GM23248 (cell line): Measurements from ENCODE around the gene AGAP2. TPM values are rescaled to one million over a fixed set of nuclear protein-coding genes. Genes with fewer than 3 reads are reported as not detected.

Source experiments
- DNase-seq: peaks from one replicate; pipeline ENCODE4 v3.0.0-alpha.2; 2015
- H2AFZ ChIP-seq: fragments of 200-600 bp; sonication (generic); 2 replicates; pipeline ENCODE4 v1.6.1; 2016; ENCODE audit warnings: antibody characterized with exemption
- H3F3A ChIP-seq: fragments of 200-600 bp; sonication (generic); 2 replicates; pipeline ENCODE4 v1.6.1; 2016; ENCODE audit warnings: mild to moderate bottlenecking, antibody characterized with exemption, mixed run types; ENCODE audit not compliant: insufficient read depth
- H3K27ac ChIP-seq: fragments of 200-600 bp; sonication (generic); 2 replicates; pipeline ENCODE4 v1.5.1; 2016; ENCODE audit warnings: mild to moderate bottlenecking
- H3K27me3 ChIP-seq: fragments of 200-600 bp; sonication (generic); replicated peaks from 2 replicates; pipeline ENCODE4 v1.6.1; 2016; ENCODE audit warnings: mild to moderate bottlenecking; ENCODE audit not compliant: insufficient read depth
- H3K36me3 ChIP-seq: fragments of 200-600 bp; sonication (generic); 2 replicates; pipeline ENCODE4 v1.6.1; 2016; ENCODE audit warnings: low read depth, mild to moderate bottlenecking
- H3K4me1 ChIP-seq: fragments of 200-600 bp; sonication (generic); 2 replicates; pipeline ENCODE4 v1.6.1; 2016; ENCODE audit warnings: mild to moderate bottlenecking; ENCODE audit not compliant: insufficient read depth
- H3K4me2 ChIP-seq: fragments of 200-600 bp; sonication (generic); one replicate; pipeline ENCODE4 v1.6.1; 2016; ENCODE audit warnings: mild to moderate bottlenecking; ENCODE audit not compliant: unreplicated experiment
- H3K4me3 ChIP-seq: fragments of 200-600 bp; sonication (generic); 2 replicates; pipeline ENCODE4 v1.5.1; 2016; ENCODE audit warnings: mild to moderate bottlenecking
- H3K79me2 ChIP-seq: fragments of 200-600 bp; sonication (generic); 2 replicates; pipeline ENCODE4 v1.6.1; 2016; ENCODE audit warnings: mild to moderate bottlenecking; ENCODE audit not compliant: insufficient read depth
- H3K9ac ChIP-seq: fragments of 200-600 bp; sonication (generic); 2 replicates; pipeline ENCODE4 v1.6.1; 2016; ENCODE audit warnings: mild to moderate bottlenecking
- H3K9me2 ChIP-seq: fragments of 200-600 bp; sonication (generic); 2 replicates; pipeline ENCODE4 v1.6.1; 2016; ENCODE audit warnings: mixed run types, mild to moderate bottlenecking, moderate library complexity; ENCODE audit not compliant: insufficient read depth
- H3K9me3 ChIP-seq: fragments of 200-600 bp; sonication (generic); one replicate; pipeline ENCODE4 v1.6.1; 2017; ENCODE audit warnings: low read depth
- H4K20me1 ChIP-seq: fragments of 200-600 bp; sonication (generic); 2 replicates; pipeline ENCODE4 v1.6.0; 2016; ENCODE audit not compliant: insufficient read depth
- EZH2 ChIP-seq: fragments of 200-600 bp; sonication (generic); IDR thresholded peaks from 2 replicates; pipeline ENCODE4 v1.6.1; 2018; ENCODE audit warnings: antibody characterized with exemption, mild to moderate bottlenecking; ENCODE audit not compliant: insufficient read depth, poor library complexity, severe bottlenecking
- EZH2phosphoT487 ChIP-seq: fragments of 200-600 bp; sonication (generic); IDR thresholded peaks from 2 replicates; pipeline ENCODE4 v1.6.1; 2018; ENCODE audit warnings: antibody characterized with exemption, moderate library complexity, mild to moderate bottlenecking, low read depth; ENCODE audit not compliant: insufficient read depth
- WGBS, 2 experiments: methylation state at CpG; one replicate each; pipeline ENCODE4 v1.1.6; 2015 to 2017; ENCODE audit warnings: low lambda C conversion rate in 2 of 2, low coverage in 1 of 2; ENCODE audit errors: missing lambda C conversion rate in 2 of 2; 5-methylcytosine and 5-hydroxymethylcytosine counted together
- in situ Hi-C: fragments of 300-500 bp; cut with MboI; formaldehyde crosslinking; loops from 2 replicates; pipeline ENCODE4 v1.15.0; 2020
- polyA plus RNA-seq: library from polyadenylated mRNA; unstranded; fragments of >200 nt; fragmentation: Nextera tagmentation; extraction: Ambion mirVana; gene quantifications from 2 replicates; pipeline ENCODE4 v1.2.1, GENCODE V29; 2016
- total RNA-seq: library from RNA; depleted of rRNA; stranded (reverse); fragments of >200 nt; shearing (Covaris generic); gene quantifications from 2 replicates; pipeline ENCODE4 v1.2.3, GENCODE V29; 2014

The AGAP2 gene
- total and polyA plus RNA-seq, 2 experiments from 2014 or later: not detected

DNA sequence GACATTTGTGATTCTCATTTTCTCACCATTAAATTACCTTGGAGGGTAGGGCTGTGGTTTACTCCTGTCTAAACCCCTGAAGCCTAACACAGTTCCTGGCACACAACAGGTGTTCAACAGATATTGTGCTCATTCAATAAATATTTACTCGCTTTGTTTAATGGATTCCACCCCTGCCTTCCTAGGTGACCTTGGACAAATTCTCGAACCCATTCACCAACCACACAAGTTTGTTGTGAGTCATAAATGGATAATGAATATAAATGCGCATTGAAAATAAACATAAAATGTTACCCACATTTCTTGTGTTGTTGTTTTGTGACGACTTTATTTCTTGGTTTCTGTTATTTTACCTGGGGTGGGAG is 43.7 kb upstream of the AGAP2 start:
- no peaks in the 10 kb centered on the region for H3K9me3 ChIP-seq
- in situ Hi-C loops: no loop called here
- no peaks in the 10 kb centered on the region for H3K27me3 ChIP-seq
- H3K79me2 ChIP-seq: peaks cover 42% of the 10 kb centered on the region
- no peaks in the 10 kb centered on the region for H4K20me1 ChIP-seq
- H3K4me2 ChIP-seq: no peak overlapping the region
- peaks cover 17% of the 10 kb centered on the region for H3F3A ChIP-seq
- H3K27ac ChIP-seq: no peak overlapping the region
- no peak overlapping the region for H3K9ac ChIP-seq
- TF ChIP-seq EZH2: no peak
- TF ChIP-seq EZH2phosphoT487: no peak
- H3K9me2 ChIP-seq: no peaks in the 10 kb centered on the region
- H3K4me1 ChIP-seq: peaks cover 3% of the 10 kb centered on the region; the same call in 1 of the 2 replicates
- peaks cover 23% of the 10 kb centered on the region for H3K36me3 ChIP-seq
- H2AFZ ChIP-seq: peak overlapping the region; percentile 83; the same call in 1 of the 2 replicates
- H3K4me3 ChIP-seq: peak overlapping the region; percentile 98
- no peak for DNase-seq
- WGBS, 2 experiments: 3 to 7% methylated on average over 4 of the region's 4 CpGs

DNA sequence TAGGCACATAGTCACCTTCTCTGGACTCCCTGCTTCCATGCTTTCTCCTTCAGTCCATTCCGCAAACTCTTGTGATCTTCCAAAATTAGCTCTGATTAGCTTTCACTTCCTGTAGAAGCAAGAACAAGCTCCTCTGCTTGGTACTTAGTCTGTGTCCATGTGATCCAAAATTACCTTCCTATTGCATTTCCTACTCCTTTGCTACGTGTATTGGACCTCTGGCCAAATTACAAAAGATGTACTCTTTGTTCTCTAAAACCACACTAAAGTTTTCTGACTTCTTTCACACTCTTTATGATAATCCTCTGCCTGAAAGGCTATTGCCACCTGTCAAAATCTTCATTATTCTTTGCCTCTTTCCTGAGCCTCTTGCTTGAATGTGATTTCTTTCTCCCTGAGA is 43.3 kb upstream of the AGAP2 start:
- Histone ChIP-seq H3K36me3 (peaks cover 18% of the 10 kb centered on the region), H3K79me2 (peaks cover 40% of the 10 kb centered on the region), H3K27me3 (no peaks in the 10 kb centered on the region), H3K4me2 (no peak overlapping the region), H3K27ac (no peak overlapping the region), H3K4me1 (peaks cover 3% of the 10 kb centered on the region; the same call in 1 of the 2 replicates), H3K9me2 (no peaks in the 10 kb centered on the region), H3F3A (peaks cover 17% of the 10 kb centered on the region), H3K9ac (no peak overlapping the region), H3K4me3 (no peak overlapping the region), H2AFZ (no peak overlapping the region), H4K20me1 (no peaks in the 10 kb centered on the region), H3K9me3 (no peaks in the 10 kb centered on the region)
- in situ Hi-C loops: no loop called here
- TF ChIP-seq EZH2phosphoT487 (no peak), EZH2 (no peak)
- DNase-seq: no peak
- WGBS, 2 experiments: 55 to 63% methylated on average over 2 of the region's 2 CpGs

DNA sequence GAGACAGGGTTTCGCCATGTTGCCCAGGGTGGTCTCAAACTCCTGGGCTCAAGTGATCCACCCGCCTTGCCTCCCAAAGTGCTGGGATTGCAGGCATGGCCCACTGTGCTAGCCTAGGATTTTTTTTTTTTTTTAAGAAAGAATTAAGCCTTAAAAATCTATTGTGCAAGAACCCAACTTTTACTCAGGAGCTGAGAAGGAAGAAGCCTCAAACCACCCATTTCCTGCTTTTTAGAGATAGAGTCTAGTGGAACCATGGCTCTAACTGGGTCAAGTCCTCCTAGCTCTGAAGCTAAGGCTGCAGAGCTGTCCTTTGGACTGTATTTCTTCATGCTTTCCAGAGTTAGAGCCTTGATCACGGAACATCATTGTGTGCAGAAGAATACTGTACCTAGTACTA is 42.7 kb upstream of the AGAP2 start:
- Histone ChIP-seq H3K9me3 (no peaks in the 10 kb centered on the region), H4K20me1 (no peaks in the 10 kb centered on the region), H2AFZ (no peak overlapping the region), H3K4me2 (no peak overlapping the region), H3K79me2 (peaks cover 35% of the 10 kb centered on the region), H3F3A (peaks cover 17% of the 10 kb centered on the region), H3K27me3 (no peaks in the 10 kb centered on the region), H3K4me3 (no peak overlapping the region), H3K9ac (no peak overlapping the region), H3K27ac (no peak overlapping the region), H3K9me2 (no peaks in the 10 kb centered on the region), H3K36me3 (peaks cover 13% of the 10 kb centered on the region), H3K4me1 (peaks cover 3% of the 10 kb centered on the region; the same call in 1 of the 2 replicates)
- WGBS, 2 experiments: 79 to 83% methylated on average over 3 of the region's 3 CpGs
- in situ Hi-C loops: no loop called here
- no peak for TF ChIP-seq EZH2phosphoT487
- no peak for TF ChIP-seq EZH2
- DNase-seq: no peak

DNA sequence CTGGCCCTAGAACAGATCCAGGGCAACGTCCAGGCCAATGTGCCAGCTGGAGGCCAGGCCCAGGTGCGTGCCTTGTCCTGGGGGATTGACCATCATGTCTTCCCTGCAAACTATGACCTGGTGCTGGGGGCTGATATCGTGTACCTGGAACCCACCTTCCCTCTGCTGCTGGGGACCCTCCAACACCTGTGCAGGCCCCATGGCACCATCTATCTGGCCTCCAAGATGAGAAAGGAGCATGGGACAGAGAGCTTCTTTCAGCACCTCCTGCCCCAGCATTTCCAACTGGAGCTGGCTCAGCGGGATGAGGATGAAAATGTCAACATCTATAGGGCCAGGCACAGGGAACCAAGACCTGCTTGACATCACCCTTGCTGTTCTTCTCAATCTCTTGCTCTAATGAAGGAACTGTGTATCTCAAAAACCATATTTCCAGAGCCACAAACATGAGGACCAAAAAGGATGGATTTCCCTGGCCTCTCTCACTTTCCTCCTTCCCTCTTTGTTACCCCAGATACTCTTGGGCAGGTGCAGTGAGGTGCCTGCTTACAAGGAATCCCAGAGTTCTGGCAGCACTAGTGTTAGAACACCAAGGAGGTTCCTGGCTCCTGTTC is 41.8 kb upstream of the AGAP2 start:
- Histone ChIP-seq H3K4me2 (no peak overlapping the region), H3K9me3 (no peaks in the 10 kb centered on the region), H3K27me3 (no peaks in the 10 kb centered on the region), H3K4me1 (peaks cover 3% of the 10 kb centered on the region; the same call in 1 of the 2 replicates), H3K4me3 (no peak overlapping the region), H3K27ac (no peak overlapping the region), H2AFZ (no peak overlapping the region), H3K9ac (no peak overlapping the region), H3F3A (peaks cover 17% of the 10 kb centered on the region), H3K9me2 (no peaks in the 10 kb centered on the region), H4K20me1 (no peaks in the 10 kb centered on the region), H3K36me3 (peaks cover 4% of the 10 kb centered on the region; the same call in 1 of the 2 replicates), H3K79me2 (peaks cover 26% of the 10 kb centered on the region)
- in situ Hi-C loops: no loop called here
- WGBS, 2 experiments: 69 to 79% methylated on average over 3 to 4 of the region's 4 CpGs
- no peak for DNase-seq
- TF ChIP-seq EZH2phosphoT487 (no peak), EZH2 (no peak)
